ENCODE measurements around the gene FNDC1.

The FNDC1 gene

GRCh38 chr6:159232751-159233150 is 63.6 kb downstream of the FNDC1 start:
- Histone ChIP-seq H3K36me3 (ENCODE audit: low read length) (no peaks in the 10 kb centered on the region), H3F3A (ENCODE audit: insufficient read depth) (no peaks in the 10 kb centered on the region)
- no peak for TF ChIP-seq EZH2phosphoT487 (conservative IDR thresholded peaks at IDR 0.05; ENCODE audit: low read length)
- no peak for TF ChIP-seq CTCF (IDR thresholded peaks at IDR 0.05; ENCODE audit: insufficient read depth, low read length, poor library complexity, severe bottlenecking)

GRCh38 chr6:159233365-159234101 is 64.3 kb downstream of the FNDC1 start:
- H3K27ac ChIP-seq (ENCODE audit: low read depth, low read length): no peak overlapping the region
- TF ChIP-seq EZH2phosphoT487 (conservative IDR thresholded peaks at IDR 0.05; ENCODE audit: low read length): no peak
- TF ChIP-seq CTCF (IDR thresholded peaks at IDR 0.05; ENCODE audit: insufficient read depth, low read length, poor library complexity, severe bottlenecking): no peak
- H3K9me3 ChIP-seq (ENCODE audit: insufficient read depth, low read length): no peaks in the 10 kb centered on the region
- no peaks in the 10 kb centered on the region for H3K36me3 ChIP-seq (ENCODE audit: low read length)
- H4K20me1 ChIP-seq (ENCODE audit: low read depth, low read length): no peaks in the 10 kb centered on the region
- no peaks in the 10 kb centered on the region for H3K27me3 ChIP-seq (ENCODE audit: low read length)
- no peaks in the 10 kb centered on the region for H3F3A ChIP-seq (ENCODE audit: insufficient read depth)
- H2AFZ ChIP-seq (ENCODE audit: low read depth, low read length, severe bottlenecking): no peak overlapping the region
- H3K4me3 ChIP-seq (ENCODE audit: insufficient read depth, low read length, poor library complexity, severe bottlenecking): no peak overlapping the region
- H3K9me2 ChIP-seq (replicated peaks; ENCODE audit: insufficient read depth, low read length): no peaks in the 10 kb centered on the region
- H3K4me2 ChIP-seq (ENCODE audit: low read depth, low read length, poor library complexity, severe bottlenecking): no peak overlapping the region
- H3K79me2 ChIP-seq (ENCODE audit: insufficient read depth, low read length): no peaks in the 10 kb centered on the region
- H3K9ac ChIP-seq (ENCODE audit: low read length): no peak overlapping the region

More at GRCh38 chr6:159232751-159233150, 63.6 kb downstream of the FNDC1 start:
- H3K9me3 ChIP-seq (ENCODE audit: insufficient read depth, low read length): no peaks in the 10 kb centered on the region
- H2AFZ ChIP-seq (ENCODE audit: low read depth, low read length, severe bottlenecking): no peak overlapping the region
- no peaks in the 10 kb centered on the region for H4K20me1 ChIP-seq (ENCODE audit: low read depth, low read length)
- H3K79me2 ChIP-seq (ENCODE audit: insufficient read depth, low read length): no peaks in the 10 kb centered on the region
- no peak overlapping the region for H3K4me3 ChIP-seq (ENCODE audit: insufficient read depth, low read length, poor library complexity, severe bottlenecking)
- no peak overlapping the region for H3K9ac ChIP-seq (ENCODE audit: low read length)
- no peak overlapping the region for H3K27ac ChIP-seq (ENCODE audit: low read depth, low read length)
- H3K4me2 ChIP-seq (ENCODE audit: low read depth, low read length, poor library complexity, severe bottlenecking): no peak overlapping the region
- no peaks in the 10 kb centered on the region for H3K27me3 ChIP-seq (ENCODE audit: low read length)
- no peaks in the 10 kb centered on the region for H3K9me2 ChIP-seq (replicated peaks; ENCODE audit: insufficient read depth, low read length)

GRCh38 chr6:159234102-159234553 is 64.9 kb downstream of the FNDC1 start:
- TF ChIP-seq EZH2phosphoT487 (conservative IDR thresholded peaks at IDR 0.05; ENCODE audit: low read length) (no peak), CTCF (IDR thresholded peaks at IDR 0.05; ENCODE audit: insufficient read depth, low read length, poor library complexity, severe bottlenecking) (no peak)
- Histone ChIP-seq H3K9ac (ENCODE audit: low read length) (no peak overlapping the region), H4K20me1 (ENCODE audit: low read depth, low read length) (no peaks in the 10 kb centered on the region), H3K36me3 (ENCODE audit: low read length) (no peaks in the 10 kb centered on the region), H3K27me3 (ENCODE audit: low read length) (no peaks in the 10 kb centered on the region), H3K27ac (ENCODE audit: low read depth, low read length) (no peak overlapping the region), H3K4me2 (ENCODE audit: low read depth, low read length, poor library complexity, severe bottlenecking) (no peak overlapping the region), H3F3A (ENCODE audit: insufficient read depth) (no peaks in the 10 kb centered on the region), H3K9me2 (replicated peaks; ENCODE audit: insufficient read depth, low read length) (no peaks in the 10 kb centered on the region), H2AFZ (ENCODE audit: low read depth, low read length, severe bottlenecking) (no peak overlapping the region), H3K4me3 (ENCODE audit: insufficient read depth, low read length, poor library complexity, severe bottlenecking) (no peak overlapping the region), H3K79me2 (ENCODE audit: insufficient read depth, low read length) (no peaks in the 10 kb centered on the region), H3K9me3 (ENCODE audit: insufficient read depth, low read length) (no peaks in the 10 kb centered on the region)

Data from SU-DHL-6 (cell line).